NCI-H2196 (cell line): Measurements from ENCODE around the gene ESRRA.

Experiments
- DNase-seq: peaks from one replicate; lab custom pipeline; 2025; ENCODE audit not compliant: unreplicated experiment; lab: John Stamatoyannopoulos, UW

Gene ESRRA

GRCh38 chr11:64348383-64349024 is 43.2 kb downstream of the ESRRA start:
- peak; percentile 49 for DNase-seq

- no peak for DNase-seq
These were observed 43.7 kb downstream of the ESRRA start for GRCh38 chr11:64349025-64349387.

- DNase-seq = no peak
These were observed 44.1 kb downstream of the ESRRA start for GRCh38 chr11:64349404-64349803.

GRCh38 chr11:64351136-64351631 is 45.9 kb downstream of the ESRRA start:
- no peak for DNase-seq

GRCh38 chr11:64352099-64352994 is 47.0 kb downstream of the ESRRA start:
- DNase-seq = peak; percentile 46

- DNase-seq = peak; percentile 68
These were observed 47.8 kb downstream of the ESRRA start for GRCh38 chr11:64352995-64353714.

- no peak for DNase-seq
These were observed 48.6 kb downstream of the ESRRA start for GRCh38 chr11:64353715-64354506.

GRCh38 chr11:64355078-64355940 is 50.0 kb downstream of the ESRRA start:
- peak; percentile 71 for DNase-seq

GRCh38 chr11:64356498-64357411 is 51.4 kb downstream of the ESRRA start:
- peak; percentile 66 for DNase-seq

- DNase-seq = no peak
These were observed 52.1 kb downstream of the ESRRA start for GRCh38 chr11:64357446-64357845.

- no peak for DNase-seq
These were observed 52.7 kb downstream of the ESRRA start for GRCh38 chr11:64357904-64358535.

GRCh38 chr11:64358536-64358906 is 53.2 kb downstream of the ESRRA start:
- DNase-seq = no peak

- DNase-seq = peak; percentile 61
These were observed 53.8 kb downstream of the ESRRA start, which contains the start of gene RPS6KA4 for GRCh38 chr11:64358907-64359711. Gene RPS6KA4, plus strand, starts transcription at chr11:64359162. Its CDS starts 74 bp downstream, at chr11:64359236.

- DNase-seq = no peak
These were observed 54.6 kb downstream of the ESRRA start for GRCh38 chr11:64359712-64360445.

GRCh38 chr11:64360448-64360921 is 55.2 kb downstream of the ESRRA start:
- no peak for DNase-seq

GRCh38 chr11:64361659-64362058 is 56.3 kb downstream of the ESRRA start:
- no peak for DNase-seq

- DNase-seq = no peak
These were observed 57.0 kb downstream of the ESRRA start for GRCh38 chr11:64362339-64362738.
